DOHH2 (cell line): ENCODE data around the gene ELAVL2.

Experiments used
- EZH2phosphoT487 ChIP-seq: fragments of 200-600 bp; sonication (generic); IDR thresholded peaks from 2 replicates; pipeline ENCODE4 v1.6.1; 2017; ENCODE audit warnings: borderline replicate concordance, mild to moderate bottlenecking, antibody characterized with exemption, low read length, moderate library complexity, mixed read lengths
- TF ChIP-seq, protein P1 (sequence below): fragments of 200-600 bp; sonication (generic); IDR thresholded peaks from one replicate; pipeline ENCODE4 v1.5.1; 2014; ENCODE audit warnings: antibody characterized with exemption, mild to moderate bottlenecking, low read depth, low read length; ENCODE audit not compliant: poor library complexity, severe bottlenecking

DNA sequence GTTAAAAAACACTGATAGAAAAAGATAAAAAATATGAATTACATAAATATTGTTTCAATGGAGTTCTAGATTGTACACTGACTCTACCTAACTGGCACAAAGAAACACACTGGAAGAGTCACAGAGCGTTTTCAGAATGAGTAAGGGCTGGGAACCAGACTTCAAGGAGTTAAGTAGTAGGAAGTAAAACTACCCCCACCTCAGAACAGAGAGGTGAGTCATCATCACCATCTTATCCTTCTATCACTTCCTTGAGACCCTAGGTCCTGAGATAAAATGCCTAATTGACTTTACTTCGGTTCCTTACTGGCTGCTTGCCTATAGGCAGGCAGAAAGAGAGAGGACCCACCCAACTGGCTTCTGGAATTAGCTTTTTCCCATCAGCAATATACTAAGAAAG lies 79.7 kb downstream of the ELAVL2 start:
- TF ChIP-seq, protein P1, sequence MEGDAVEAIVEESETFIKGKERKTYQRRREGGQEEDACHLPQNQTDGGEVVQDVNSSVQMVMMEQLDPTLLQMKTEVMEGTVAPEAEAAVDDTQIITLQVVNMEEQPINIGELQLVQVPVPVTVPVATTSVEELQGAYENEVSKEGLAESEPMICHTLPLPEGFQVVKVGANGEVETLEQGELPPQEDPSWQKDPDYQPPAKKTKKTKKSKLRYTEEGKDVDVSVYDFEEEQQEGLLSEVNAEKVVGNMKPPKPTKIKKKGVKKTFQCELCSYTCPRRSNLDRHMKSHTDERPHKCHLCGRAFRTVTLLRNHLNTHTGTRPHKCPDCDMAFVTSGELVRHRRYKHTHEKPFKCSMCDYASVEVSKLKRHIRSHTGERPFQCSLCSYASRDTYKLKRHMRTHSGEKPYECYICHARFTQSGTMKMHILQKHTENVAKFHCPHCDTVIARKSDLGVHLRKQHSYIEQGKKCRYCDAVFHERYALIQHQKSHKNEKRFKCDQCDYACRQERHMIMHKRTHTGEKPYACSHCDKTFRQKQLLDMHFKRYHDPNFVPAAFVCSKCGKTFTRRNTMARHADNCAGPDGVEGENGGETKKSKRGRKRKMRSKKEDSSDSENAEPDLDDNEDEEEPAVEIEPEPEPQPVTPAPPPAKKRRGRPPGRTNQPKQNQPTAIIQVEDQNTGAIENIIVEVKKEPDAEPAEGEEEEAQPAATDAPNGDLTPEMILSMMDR = no peak
- TF ChIP-seq EZH2phosphoT487 = no peak
